ENCODE results near the gene TOM1L2.
A peak's percentile ranks its signal among the peaks of the same experiment; 100 is the strongest.

The TOM1L2 gene

GRCh38 chr17:17876959-17877528, 95.2 kb downstream of the TOM1L2 start:
- no peak for DNase-seq (ENCODE audit: low read depth in 3 of 3)

GRCh38 chr17:17874478-17874877, 97.7 kb downstream of the TOM1L2 start:
- no peak for DNase-seq (ENCODE audit: low read depth in 3 of 3)

- no peak for DNase-seq (ENCODE audit: low read depth in 3 of 3)
Measured at GRCh38 chr17:17873450-17873991, 98.7 kb downstream of the TOM1L2 start.

GRCh38 chr17:17872547-17873345, 99.5 kb downstream of the TOM1L2 start:
- DNase-seq (ENCODE audit: low read depth in 3 of 3): no peak

- no peak for DNase-seq (ENCODE audit: low read depth in 3 of 3)
Measured at GRCh38 chr17:17871913-17872312, 100.3 kb downstream of the TOM1L2 start.

GRCh38 chr17:17870247-17870646, 102.0 kb downstream of the TOM1L2 start:
- no peak for DNase-seq (ENCODE audit: low read depth in 3 of 3)

- DNase-seq (ENCODE audit: low read depth in 3 of 3): no peak
Measured at GRCh38 chr17:17868641-17869522, 103.3 kb downstream of the TOM1L2 start.

- no peak for DNase-seq (ENCODE audit: low read depth in 3 of 3)
Measured at GRCh38 chr17:17866897-17867296, 105.3 kb downstream of the TOM1L2 start.

- DNase-seq (ENCODE audit: low read depth in 3 of 3): no peak
Measured at GRCh38 chr17:17866425-17866824, 105.8 kb downstream of the TOM1L2 start.

GRCh38 chr17:17865035-17865434, 107.2 kb downstream of the TOM1L2 start:
- DNase-seq (ENCODE audit: low read depth in 3 of 3): no peak

GRCh38 chr17:17860766-17861107, 111.5 kb downstream of the TOM1L2 start:
- no peak for DNase-seq (ENCODE audit: low read depth in 3 of 3)

- peak; percentile 43 to 64 (median 46) for DNase-seq (ENCODE audit: low read depth in 3 of 3)
Measured at GRCh38 chr17:17859909-17860765, 112.1 kb downstream of the TOM1L2 start.

- no peak for DNase-seq (ENCODE audit: low read depth in 3 of 3)
Measured at GRCh38 chr17:17857496-17857895, 114.7 kb downstream of the TOM1L2 start.

GRCh38 chr17:17856386-17856785, 115.8 kb downstream of the TOM1L2 start:
- no peak for DNase-seq (ENCODE audit: low read depth in 3 of 3)

- DNase-seq (ENCODE audit: low read depth in 3 of 3): no peak
Measured at GRCh38 chr17:17855976-17856375, 116.2 kb downstream of the TOM1L2 start.

GRCh38 chr17:17853811-17854447, 118.3 kb downstream of the TOM1L2 start:
- peak in 1 of 3 donors; percentile 52 for DNase-seq (ENCODE audit: low read depth in 3 of 3)

GRCh38 chr17:17852930-17853329, 119.3 kb downstream of the TOM1L2 start:
- DNase-seq (ENCODE audit: low read depth in 3 of 3): no peak

GRCh38 chr17:17851103-17852002, 120.8 kb downstream of the TOM1L2 start:
- no peak for DNase-seq (ENCODE audit: low read depth in 3 of 3)

- DNase-seq (ENCODE audit: low read depth in 3 of 3): peak; percentile 42 to 71 (median 62)
Measured at GRCh38 chr17:17849845-17850373, 122.3 kb downstream of the TOM1L2 start.
